ENCODE results near the gene FHIP1B. TPM values are rescaled to one million over a fixed set of nuclear protein-coding genes. Genes with fewer than 3 reads are reported as not detected.
"Not testable (repeated sequence)": the region's sequence is repeated elsewhere in the genome, so short reads cannot be mapped to it uniquely, and the experiment has no call there.

The FHIP1B gene
- 15.2 to 31.6 TPM (median 18.7 TPM) in 3 replicates for polyA plus RNA-seq
- 8.5 TPM for polyA plus RNA-seq (2011; ENCODE audit: low read depth)
- 6.3 and 11.0 TPM in 2 replicates for polyA plus RNA-seq (2011; cell fraction: cytosol; rRNA removed)
- 88.3 and 91.8 TPM in 2 replicates for polyA plus RNA-seq (2011; cell fraction: nucleus; rRNA removed)
- polyA plus RNA-seq (2012; ENCODE audit: low replicate concordance): 10.5 and 15.8 TPM in 2 replicates
- polyA minus RNA-seq: 27.1 to 39.5 TPM (median 31.1 TPM) in 3 replicates
- polyA minus RNA-seq (2011; cell fraction: cytosol; rRNA and poly(A)+ RNA removed): 18.0 TPM
- 37.0 and 38.2 TPM in 2 replicates for polyA minus RNA-seq (2011; cell fraction: nucleus; rRNA and poly(A)+ RNA removed)

DNA sequence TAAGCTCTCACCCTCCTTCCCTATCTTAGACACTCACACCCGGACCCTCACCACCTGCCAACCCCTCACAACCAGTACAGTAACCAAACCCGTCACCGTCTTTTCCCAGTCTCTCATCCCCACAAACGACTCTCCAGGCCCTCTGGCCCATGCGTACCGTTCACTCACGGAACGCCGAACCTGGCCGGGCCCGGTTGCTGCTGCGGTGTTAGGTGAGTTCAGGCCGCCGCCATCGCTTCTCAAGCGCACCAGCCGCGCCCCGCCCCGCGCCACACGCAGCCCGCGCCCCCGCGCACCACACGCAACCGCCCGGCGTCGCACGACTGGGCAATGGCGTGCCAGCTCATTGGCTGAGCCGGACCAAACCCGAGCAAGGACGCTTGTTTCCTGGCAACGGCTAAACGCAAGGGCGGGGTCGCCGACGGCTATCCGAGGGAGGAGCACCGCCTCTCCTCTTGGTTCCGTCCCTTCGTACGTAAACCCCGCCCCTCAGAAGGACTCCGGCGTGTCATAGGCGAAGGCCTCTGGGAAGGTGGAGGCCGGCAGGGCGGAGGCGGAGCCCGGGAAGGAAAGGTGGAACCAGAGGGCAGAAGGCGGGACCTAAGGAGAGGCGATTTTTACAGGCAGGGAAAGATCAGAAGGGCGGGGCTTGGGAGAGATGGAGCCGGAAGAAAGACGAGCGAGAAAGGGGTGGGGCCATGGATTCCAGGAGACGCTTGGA is at the start of gene FHIP1B:
Gene FHIP1B, minus strand, starts transcription at position 250 of the 721 bp plus-strand sequence. CDS start 10,120 bp downstream, outside the sequence.
- dilution Hi-C loops (cut with MboI; ENCODE audit: extremely low pct_ligation_motif_present, low sequenced_read_pairs): no loop called here

DNA sequence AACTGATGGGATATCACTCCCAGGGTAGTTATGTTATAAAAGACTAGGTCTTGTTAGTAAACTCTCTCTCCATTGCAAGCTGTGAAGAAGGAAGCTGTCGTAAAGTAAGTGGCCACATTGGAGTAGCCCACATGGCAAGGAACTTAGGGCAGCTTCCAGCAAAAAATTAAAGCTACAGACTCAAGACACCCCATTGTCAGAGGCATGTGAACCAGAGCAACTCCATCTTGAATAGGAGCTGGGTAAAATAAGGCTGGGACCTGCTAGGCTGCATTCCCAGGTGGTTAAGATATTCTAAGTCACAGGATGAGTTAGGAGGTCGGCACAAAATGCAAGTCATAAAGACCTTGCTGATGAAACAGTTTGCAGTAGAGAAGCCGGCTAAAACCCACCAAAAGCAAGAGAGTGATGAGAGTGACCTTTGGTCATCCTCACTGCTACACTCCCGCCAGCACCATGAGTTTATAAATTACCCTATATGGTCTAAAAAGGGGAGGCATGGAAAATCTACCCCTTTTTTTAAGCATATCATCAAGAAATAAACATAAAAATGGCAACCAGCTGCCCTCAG is 49.1 kb upstream of the FHIP1B start:
- Histone ChIP-seq H3K27me3 (ENCODE audit: control insufficient read depth, extremely low read depth, insufficient read depth, low read length) (no peaks in the 10 kb centered on the region), H3K27ac (ENCODE audit: control insufficient read depth, insufficient read depth, low read length) (no peak overlapping the region), H3K4me1 (ENCODE audit: control insufficient read depth, extremely low read depth, insufficient read depth, low read length) (peaks cover 11% of the 10 kb centered on the region), H3K36me3 (ENCODE audit: control insufficient read depth in 2 of 2, extremely low read depth in 1 of 2, insufficient read depth in 2 of 2, low read length in 2 of 2) (no peaks in the 10 kb centered on the region), H2AFZ (ENCODE audit: control insufficient read depth, low read length) (no peak overlapping the region), H3K9me3 (ENCODE audit: control insufficient read depth, low read depth, low read length) (no peaks in the 10 kb centered on the region), H3K4me2 (ENCODE audit: control insufficient read depth, extremely low read depth, insufficient read depth, low read depth, low read length) (no peak overlapping the region), H3K9me1 (ENCODE audit: control insufficient read depth, extremely low read depth, insufficient read depth, low read length) (no peaks in the 10 kb centered on the region), H3K4me3 (ENCODE audit: control insufficient read depth in 2 of 3, extremely low read depth in 1 of 3, insufficient read depth in 2 of 3, low read depth in 1 of 3, low read length in 3 of 3) (no peak overlapping the region), H3K9ac (ENCODE audit: control insufficient read depth, extremely low read depth, insufficient read depth, low read length) (no peak overlapping the region), H4K20me1 (ENCODE audit: control insufficient read depth, extremely low read depth, insufficient read depth, low read length) (no peaks in the 10 kb centered on the region), H3K79me2 (ENCODE audit: control insufficient read depth, insufficient read depth, low read length) (no peaks in the 10 kb centered on the region)
- dilution Hi-C loops (cut with MboI; ENCODE audit: extremely low pct_ligation_motif_present, low sequenced_read_pairs): no loop called here
- no peak for FAIRE-seq
- TF ChIP-seq, protein P1, sequence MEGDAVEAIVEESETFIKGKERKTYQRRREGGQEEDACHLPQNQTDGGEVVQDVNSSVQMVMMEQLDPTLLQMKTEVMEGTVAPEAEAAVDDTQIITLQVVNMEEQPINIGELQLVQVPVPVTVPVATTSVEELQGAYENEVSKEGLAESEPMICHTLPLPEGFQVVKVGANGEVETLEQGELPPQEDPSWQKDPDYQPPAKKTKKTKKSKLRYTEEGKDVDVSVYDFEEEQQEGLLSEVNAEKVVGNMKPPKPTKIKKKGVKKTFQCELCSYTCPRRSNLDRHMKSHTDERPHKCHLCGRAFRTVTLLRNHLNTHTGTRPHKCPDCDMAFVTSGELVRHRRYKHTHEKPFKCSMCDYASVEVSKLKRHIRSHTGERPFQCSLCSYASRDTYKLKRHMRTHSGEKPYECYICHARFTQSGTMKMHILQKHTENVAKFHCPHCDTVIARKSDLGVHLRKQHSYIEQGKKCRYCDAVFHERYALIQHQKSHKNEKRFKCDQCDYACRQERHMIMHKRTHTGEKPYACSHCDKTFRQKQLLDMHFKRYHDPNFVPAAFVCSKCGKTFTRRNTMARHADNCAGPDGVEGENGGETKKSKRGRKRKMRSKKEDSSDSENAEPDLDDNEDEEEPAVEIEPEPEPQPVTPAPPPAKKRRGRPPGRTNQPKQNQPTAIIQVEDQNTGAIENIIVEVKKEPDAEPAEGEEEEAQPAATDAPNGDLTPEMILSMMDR (optimal IDR thresholded peaks at IDR 0.05 in 1 of 3, IDR thresholded peaks at IDR 0.05 in 1 of 3, conservative IDR thresholded peaks at IDR 0.05 in 1 of 3; ENCODE audit: extremely low read depth in 1 of 3, insufficient read depth in 2 of 3, low read length in 3 of 3): no peak
- TF ChIP-seq EZH2 (IDR thresholded peaks at IDR 0.05; ENCODE audit: low read length): no peak
- DNase-seq (ENCODE audit: low read depth, low spot score): no peak

More for the DNA sequence above, at the start of gene FHIP1B:
- Histone ChIP-seq H3K79me2 (ENCODE audit: control insufficient read depth, insufficient read depth, low read length) (peaks cover 46% of the 10 kb centered on the region), H3K4me3 (ENCODE audit: control insufficient read depth in 2 of 3, extremely low read depth in 1 of 3, insufficient read depth in 2 of 3, low read depth in 1 of 3, low read length in 3 of 3) (peak within 1 kb of the TSS; percentile 83 to 90 (median 83)), H3K27me3 (ENCODE audit: control insufficient read depth, extremely low read depth, insufficient read depth, low read length) (no peaks in the 10 kb centered on the region), H4K20me1 (ENCODE audit: control insufficient read depth, extremely low read depth, insufficient read depth, low read length) (peaks cover 1% of the 10 kb centered on the region), H3K36me3 (ENCODE audit: control insufficient read depth in 2 of 2, extremely low read depth in 1 of 2, insufficient read depth in 2 of 2, low read length in 2 of 2) (no peaks in the 10 kb centered on the region), H3K27ac (ENCODE audit: control insufficient read depth, insufficient read depth, low read length) (peak within 1 kb of the TSS; percentile 87), H3K4me1 (ENCODE audit: control insufficient read depth, extremely low read depth, insufficient read depth, low read length) (peaks cover 10% of the 10 kb centered on the region), H3K9me3 (ENCODE audit: control insufficient read depth, low read depth, low read length) (no peaks in the 10 kb centered on the region), H3K9me1 (ENCODE audit: control insufficient read depth, extremely low read depth, insufficient read depth, low read length) (no peaks in the 10 kb centered on the region), H3K9ac (ENCODE audit: control insufficient read depth, extremely low read depth, insufficient read depth, low read length) (peak within 1 kb of the TSS; percentile 92), H2AFZ (ENCODE audit: control insufficient read depth, low read length) (peak within 1 kb of the TSS; percentile 98), H3K4me2 (ENCODE audit: control insufficient read depth, extremely low read depth, insufficient read depth, low read depth, low read length) (peak within 1 kb of the TSS; percentile 92)
- TF ChIP-seq, protein P1 (optimal IDR thresholded peaks at IDR 0.05 in 1 of 3, IDR thresholded peaks at IDR 0.05 in 1 of 3, conservative IDR thresholded peaks at IDR 0.05 in 1 of 3; ENCODE audit: extremely low read depth in 1 of 3, insufficient read depth in 2 of 3, low read length in 3 of 3): no peak
- TF ChIP-seq EZH2 (IDR thresholded peaks at IDR 0.05; ENCODE audit: low read length): no peak
- DNase-seq (ENCODE audit: low read depth, low spot score) (peak; percentile 94), FAIRE-seq (peak; percentile 79)

DNA sequence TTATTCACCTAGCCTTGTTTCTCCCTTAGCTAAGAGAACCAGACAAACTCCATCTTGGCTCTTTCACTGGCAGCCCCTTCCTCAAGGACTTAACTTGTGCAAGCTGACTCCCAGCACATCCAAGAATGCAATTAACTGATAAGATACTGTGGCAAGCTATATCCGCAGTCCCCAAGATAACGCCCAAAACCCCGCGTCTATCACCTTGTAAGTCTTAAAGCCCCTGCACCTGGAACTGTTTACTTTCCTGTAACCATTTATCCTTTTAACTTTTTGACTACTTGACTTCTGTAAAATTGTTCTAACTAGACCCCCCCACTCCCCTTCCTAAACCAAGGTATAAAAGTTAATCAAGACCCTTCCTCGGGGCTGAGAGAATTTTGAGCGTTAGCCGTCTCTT is 46.4 kb upstream of the FHIP1B start:
- H3K4me1 ChIP-seq (ENCODE audit: control insufficient read depth, extremely low read depth, insufficient read depth, low read length); DNase-seq (ENCODE audit: low read depth, low spot score); H3K79me2 ChIP-seq (ENCODE audit: control insufficient read depth, insufficient read depth, low read length); H3K27me3 ChIP-seq (ENCODE audit: control insufficient read depth, extremely low read depth, insufficient read depth, low read length); H2AFZ ChIP-seq (ENCODE audit: control insufficient read depth, low read length); H3K27ac ChIP-seq (ENCODE audit: control insufficient read depth, insufficient read depth, low read length); FAIRE-seq; H3K9me3 ChIP-seq (ENCODE audit: control insufficient read depth, low read depth, low read length); H3K4me2 ChIP-seq (ENCODE audit: control insufficient read depth, extremely low read depth, insufficient read depth, low read depth, low read length); H3K36me3 ChIP-seq (ENCODE audit: control insufficient read depth in 2 of 2, extremely low read depth in 1 of 2, insufficient read depth in 2 of 2, low read length in 2 of 2); H3K9me1 ChIP-seq (ENCODE audit: control insufficient read depth, extremely low read depth, insufficient read depth, low read length); H3K4me3 ChIP-seq (ENCODE audit: control insufficient read depth in 2 of 3, extremely low read depth in 1 of 3, insufficient read depth in 2 of 3, low read depth in 1 of 3, low read length in 3 of 3); dilution Hi-C loops (cut with MboI; ENCODE audit: extremely low pct_ligation_motif_present, low sequenced_read_pairs); H3K9ac ChIP-seq (ENCODE audit: control insufficient read depth, extremely low read depth, insufficient read depth, low read length); H4K20me1 ChIP-seq (ENCODE audit: control insufficient read depth, extremely low read depth, insufficient read depth, low read length): not testable (repeated sequence)

All from keratinocyte (primary cell).